ENCODE data around the gene ZNF384. TPM values are rescaled to one million over a fixed set of nuclear protein-coding genes. Genes with fewer than 3 reads are reported as not detected.

ZNF384 gene
- 50.4 to 60.8 TPM (median 56.9 TPM) in 5 replicates for total RNA-seq (2022; extraction: Qiagen RNA extraction)

GRCh38 chr12:6688999-6689882 is at the start of gene ZNF384:
TSS of gene ZNF384 (minus strand) at chr12:6689375. CDS start at chr12:6679520, 9,855 bp downstream.

DNA sequence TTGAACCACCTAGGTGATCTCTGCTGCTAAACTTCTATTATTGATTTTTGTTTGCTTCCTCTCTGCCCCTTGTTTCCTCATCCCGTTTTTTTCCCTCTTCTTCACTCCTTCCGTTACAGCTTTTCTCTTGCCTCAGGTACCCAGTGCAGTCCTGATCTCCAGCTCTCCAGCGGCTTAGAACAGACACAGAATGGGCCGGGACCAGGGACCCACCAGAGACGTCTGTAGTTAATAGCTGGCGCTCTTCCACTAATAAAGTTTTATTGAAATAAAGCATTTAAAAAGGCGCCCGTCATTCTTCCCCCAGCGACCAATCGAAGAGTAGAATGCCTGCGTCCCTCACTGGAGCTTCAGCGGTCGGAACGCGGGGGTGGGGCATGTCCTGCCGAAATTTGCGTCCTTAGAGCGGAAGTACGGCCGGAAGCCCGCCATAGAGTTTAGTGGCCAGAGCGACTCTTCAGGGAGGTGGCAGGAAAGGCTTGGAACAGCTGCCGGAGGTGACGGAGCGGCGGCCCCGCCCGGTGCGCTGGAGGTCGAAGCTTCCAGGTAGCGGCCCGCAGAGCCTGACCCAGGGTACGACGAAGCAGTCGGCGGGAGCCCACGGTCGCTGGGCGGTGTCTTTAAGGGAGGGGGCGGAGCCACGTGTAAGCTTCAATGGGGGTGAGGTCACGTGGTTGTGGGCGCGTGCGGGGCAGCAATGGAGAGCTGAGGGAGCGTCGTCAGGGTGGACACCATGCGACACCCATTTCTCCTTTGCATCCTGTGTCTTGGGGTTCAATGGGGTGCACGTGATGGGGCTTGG is 34.6 kb upstream of the ZNF384 start, which contains the start of gene COPS7A:
Gene COPS7A, plus strand, starts transcription at position 440 of the 802 bp plus-strand sequence. CDS start 611 bp downstream, outside the sequence.

DNA sequence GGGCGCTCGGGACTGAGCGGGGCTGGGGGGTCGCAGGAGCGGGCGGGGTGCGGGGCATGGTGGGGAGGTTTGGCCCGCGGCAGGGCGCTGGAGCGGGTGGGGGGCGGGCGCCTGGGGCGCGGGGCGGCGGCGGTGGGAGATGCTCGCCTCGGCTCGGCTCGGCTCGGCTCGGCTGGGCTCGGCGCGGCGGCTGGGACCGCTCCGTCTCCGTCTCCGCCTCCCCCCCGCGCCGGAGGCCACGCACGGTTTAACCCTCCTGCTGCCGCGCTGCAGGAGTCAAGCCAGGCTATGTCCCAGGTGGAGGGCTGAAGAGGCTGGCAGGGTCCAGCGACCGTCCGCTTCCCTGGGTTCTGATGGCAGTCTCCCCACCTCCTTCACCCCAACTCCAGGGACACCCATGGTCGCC is 11.5 kb upstream of the ZNF384 start, which contains the start of gene PIANP:
Gene PIANP, minus strand, starts transcription at position 170 of the 406 bp plus-strand sequence. CDS start 2,754 bp downstream, outside the sequence.

GRCh38 chr12:6662906-6663742 is 26.1 kb downstream of the ZNF384 start, which contains the start of gene ING4:
TSS of gene ING4 (minus strand) at chr12:6663119. CDS start at chr12:6663101, 18 bp downstream.

GRCh38 chr12:6647083-6647604 is 42.0 kb downstream of the ZNF384 start, which contains the start of gene ACRBP:
TSS of gene ACRBP (minus strand) at chr12:6647432. CDS start at chr12:6647366, 66 bp downstream.

DNA sequence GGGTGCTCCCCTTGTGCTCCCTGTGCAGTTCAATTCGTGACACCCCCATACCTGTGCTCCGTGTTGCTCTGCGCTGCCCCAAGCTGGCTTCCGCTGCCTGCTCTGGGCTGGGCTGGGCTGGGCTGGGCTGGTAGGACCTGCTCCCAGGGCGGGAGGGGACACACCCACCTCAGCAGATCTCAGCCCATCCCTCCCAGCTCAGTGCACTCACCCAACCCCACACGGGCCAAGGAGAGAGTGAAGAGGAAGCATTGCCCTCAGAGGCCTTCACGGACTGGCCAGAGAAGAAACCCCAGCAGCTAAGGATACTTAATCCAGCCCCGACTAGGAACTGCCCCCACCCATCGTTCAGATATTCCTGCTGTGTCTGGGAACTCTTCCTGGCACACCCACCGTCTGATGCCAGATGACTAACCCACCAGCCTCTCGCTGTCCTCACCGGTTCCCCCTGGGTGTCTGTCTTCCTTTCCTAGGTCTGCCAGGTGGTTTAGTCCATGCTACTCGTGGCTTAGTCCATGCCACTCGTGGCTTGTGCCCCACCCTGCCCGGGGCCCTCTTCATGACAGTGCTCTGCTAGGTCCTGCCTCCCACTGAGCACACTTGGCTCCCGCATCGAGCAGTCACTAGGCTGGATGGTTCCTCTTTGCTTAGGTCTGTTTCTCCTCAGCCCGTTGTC is 53.2 kb downstream of the ZNF384 start, which contains the start of gene LPAR5:
Gene LPAR5, minus strand, starts transcription at position 104 of the 676 bp plus-strand sequence. CDS start 14,711 bp downstream, outside the sequence.

Other genes with a start within 250 kb of the ZNF384 start
- not detected in 5 replicates for gene CD27, start 244.4 kb downstream of the ZNF384 start, total RNA-seq (2022; extraction: Qiagen RNA extraction)
- 3.0 to 3.9 TPM (median 3.5 TPM) in 5 replicates for gene TAPBPL, start 237.3 kb downstream of the ZNF384 start, total RNA-seq (2022; extraction: Qiagen RNA extraction)
- gene VAMP1, start 218.7 kb downstream of the ZNF384 start, total RNA-seq (2022; extraction: Qiagen RNA extraction), result 8.9 to 13.2 TPM (median 10.2 TPM) in 5 replicates
- gene MRPL51, start 196.1 kb downstream of the ZNF384 start, total RNA-seq (2022; extraction: Qiagen RNA extraction), result 268 to 320 TPM (median 299 TPM) in 5 replicates
- 51.0 to 69.8 TPM (median 57.7 TPM) in 5 replicates for gene NCAPD2, start 195.3 kb downstream of the ZNF384 start, total RNA-seq (2022; extraction: Qiagen RNA extraction)
- gene GAPDH, start 154.9 kb downstream of the ZNF384 start, total RNA-seq (2022; extraction: Qiagen RNA extraction), result 6,774 to 9,343 TPM (median 8,942 TPM) in 5 replicates
- gene IFFO1, start 133.3 kb downstream of the ZNF384 start, total RNA-seq (2022; extraction: Qiagen RNA extraction), result 1.5 to 2.3 TPM (median 1.6 TPM) in 5 replicates
- gene NOP2, start 121.1 kb downstream of the ZNF384 start, total RNA-seq (2022; extraction: Qiagen RNA extraction), result 86.7 to 99.6 TPM (median 96.7 TPM) in 5 replicates
- gene CHD4, start 82.0 kb downstream of the ZNF384 start, total RNA-seq (2022; extraction: Qiagen RNA extraction), result 52.7 to 76.9 TPM (median 54.3 TPM) in 5 replicates
- gene LPAR5, start 53.4 kb downstream of the ZNF384 start, total RNA-seq (2022; extraction: Qiagen RNA extraction), result 0.53 to 0.92 TPM (median 0.65 TPM) in 5 replicates
- gene ACRBP, start 41.9 kb downstream of the ZNF384 start, total RNA-seq (2022; extraction: Qiagen RNA extraction), result 0.13 to 0.28 TPM (median 0.17 TPM) in 3 of 5 replicates, not detected in the others
- gene ING4, start 26.3 kb downstream of the ZNF384 start, total RNA-seq (2022; extraction: Qiagen RNA extraction), result 12.0 to 17.7 TPM (median 14.7 TPM) in 5 replicates
- gene PIANP, start 11.4 kb upstream of the ZNF384 start, total RNA-seq (2022; extraction: Qiagen RNA extraction), result 0.75 to 1.00 TPM (median 0.92 TPM) in 5 replicates
- 50.2 to 55.9 TPM (median 55.2 TPM) in 5 replicates for gene COPS7A, start 34.7 kb upstream of the ZNF384 start, total RNA-seq (2022; extraction: Qiagen RNA extraction)
- gene MLF2, start 63.8 kb upstream of the ZNF384 start, total RNA-seq (2022; extraction: Qiagen RNA extraction), result 268 to 304 TPM (median 292 TPM) in 5 replicates
- 589 to 916 TPM (median 868 TPM) in 5 replicates for gene PTMS, start 77.0 kb upstream of the ZNF384 start, total RNA-seq (2022; extraction: Qiagen RNA extraction)
- 0.83 to 1.6 TPM (median 1.4 TPM) in 5 replicates for gene LAG3, start 83.1 kb upstream of the ZNF384 start, total RNA-seq (2022; extraction: Qiagen RNA extraction)
- gene CD4, start 100.2 kb upstream of the ZNF384 start, total RNA-seq (2022; extraction: Qiagen RNA extraction), result 0.01 to 0.06 TPM in 2 of 5 replicates, not detected in the others
- gene GPR162, start 132.4 kb upstream of the ZNF384 start, total RNA-seq (2022; extraction: Qiagen RNA extraction), result 0.26 to 0.41 TPM (median 0.33 TPM) in 5 replicates
- gene P3H3, start 139.0 kb upstream of the ZNF384 start, total RNA-seq (2022; extraction: Qiagen RNA extraction), result 22.2 to 28.3 TPM (median 26.4 TPM) in 5 replicates
- 0.92 to 2.1 TPM (median 1.4 TPM) in 5 replicates for gene GNB3, start 151.6 kb upstream of the ZNF384 start, total RNA-seq (2022; extraction: Qiagen RNA extraction)
- gene CDCA3, start 161.9 kb upstream of the ZNF384 start, total RNA-seq (2022; extraction: Qiagen RNA extraction), result 72.8 to 80.0 TPM (median 76.6 TPM) in 5 replicates
- 71.9 to 93.6 TPM (median 77.7 TPM) in 5 replicates for gene USP5, start 162.8 kb upstream of the ZNF384 start, total RNA-seq (2022; extraction: Qiagen RNA extraction)
- 1,494 to 1,665 TPM (median 1,624 TPM) in 5 replicates for gene TPI1, start 178.2 kb upstream of the ZNF384 start, total RNA-seq (2022; extraction: Qiagen RNA extraction)
- 24.5 to 34.1 TPM (median 33.9 TPM) in 5 replicates for gene SPSB2, start 183.9 kb upstream of the ZNF384 start, total RNA-seq (2022; extraction: Qiagen RNA extraction)
- gene LRRC23, start 215.4 kb upstream of the ZNF384 start, total RNA-seq (2022; extraction: Qiagen RNA extraction), result 15.6 to 19.4 TPM (median 16.9 TPM) in 5 replicates
- 29.0 to 33.1 TPM (median 32.0 TPM) in 5 replicates for gene ENO2, start 225.2 kb upstream of the ZNF384 start, total RNA-seq (2022; extraction: Qiagen RNA extraction)
- gene ATN1, start 238.6 kb upstream of the ZNF384 start, total RNA-seq (2022; extraction: Qiagen RNA extraction), result 50.9 to 76.0 TPM (median 73.6 TPM) in 5 replicates